GM19468 (cell line): ENCODE data around the gene CPA5.
"Not testable (repeated sequence)": the region's sequence is repeated elsewhere in the genome, so short reads cannot be mapped to it uniquely, and the experiment has no call there.

ENCODE experiments used
- ATAC-seq: cut with Tn5 transposase; IDR thresholded peaks from one replicate; pipeline ENCODE4 v1.9.1; 2021; ENCODE audit warnings: mild to moderate bottlenecking, moderate library complexity, moderate number of reproducible peaks; ENCODE audit not compliant: unreplicated experiment; ENCODE audit errors: extremely low read depth

The CPA5 gene

DNA sequence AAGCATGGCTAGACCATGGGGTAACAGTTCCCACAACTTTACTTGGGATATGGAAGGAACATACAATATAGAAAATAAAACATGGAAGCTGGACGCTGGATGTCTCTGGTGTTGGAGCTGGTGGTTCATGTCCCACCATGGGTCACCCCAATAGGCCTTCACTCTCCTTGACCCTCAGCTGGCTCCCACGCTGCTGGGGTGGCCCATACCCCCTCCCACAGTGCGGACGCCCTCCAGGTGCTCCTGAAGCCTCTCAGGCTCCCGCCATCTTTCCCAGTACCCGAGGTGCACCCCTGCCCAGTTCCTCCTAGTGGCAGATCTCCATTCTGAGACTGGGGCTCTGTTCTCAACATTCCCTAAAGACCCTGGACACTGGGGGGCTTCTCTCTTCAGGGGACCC, 29.9 kb downstream of the CPA5 start:
- no peak for ATAC-seq

DNA sequence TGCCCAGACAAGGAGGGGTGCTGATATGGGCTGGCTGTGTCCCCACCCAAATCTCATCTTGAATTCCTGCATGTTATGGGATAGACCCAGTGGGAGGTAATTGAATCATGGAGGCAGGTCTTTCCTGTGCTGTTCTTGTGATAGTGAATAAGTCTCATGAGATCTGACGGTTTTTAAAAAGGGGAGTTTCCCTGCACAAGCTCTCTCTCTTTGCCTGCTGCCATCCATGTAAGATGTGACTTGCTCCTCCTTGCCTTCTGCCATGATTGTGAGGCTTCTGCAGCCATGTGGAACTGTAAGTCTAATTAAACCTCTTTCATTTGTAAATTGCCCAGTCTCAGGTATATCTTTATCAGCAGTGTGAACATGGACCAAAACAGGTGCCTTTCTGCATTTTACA, 31.8 kb downstream of the CPA5 start:
- not testable (repeated sequence) for ATAC-seq

- no peak for ATAC-seq
Measured at GRCh38 chr7:130377178-130377577, 32.6 kb downstream of the CPA5 start.

DNA sequence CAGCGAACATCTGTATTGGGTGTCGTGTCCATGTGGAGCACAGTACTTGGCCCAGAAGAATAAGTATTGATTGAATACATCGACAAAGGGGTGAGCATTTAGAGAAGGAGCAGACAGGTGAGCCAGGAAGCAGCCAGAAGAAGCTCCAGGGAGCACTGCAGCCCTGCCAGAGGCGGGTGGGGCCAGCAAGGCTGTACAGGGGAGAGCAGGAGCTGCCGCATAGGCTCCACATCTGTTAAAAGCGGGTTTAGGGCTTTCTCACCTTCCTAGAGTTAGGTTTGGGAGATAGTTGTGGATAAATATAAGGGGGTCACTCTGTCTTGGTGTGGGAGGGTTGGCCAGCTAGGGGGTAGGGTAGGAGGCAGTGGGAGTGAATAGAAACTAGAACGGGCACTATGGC, 34.4 kb downstream of the CPA5 start:
- no peak for ATAC-seq

- ATAC-seq, result no peak
Measured at GRCh38 chr7:130379532-130379920, 34.9 kb downstream of the CPA5 start.

GRCh38 chr7:130379921-130380860, 35.6 kb downstream of the CPA5 start, which contains the start of gene CPA1:
CPA1 (plus strand) TSS chr7:130380494; CDS start chr7:130380521, 27 bp downstream.
- ATAC-seq, result no peak

DNA sequence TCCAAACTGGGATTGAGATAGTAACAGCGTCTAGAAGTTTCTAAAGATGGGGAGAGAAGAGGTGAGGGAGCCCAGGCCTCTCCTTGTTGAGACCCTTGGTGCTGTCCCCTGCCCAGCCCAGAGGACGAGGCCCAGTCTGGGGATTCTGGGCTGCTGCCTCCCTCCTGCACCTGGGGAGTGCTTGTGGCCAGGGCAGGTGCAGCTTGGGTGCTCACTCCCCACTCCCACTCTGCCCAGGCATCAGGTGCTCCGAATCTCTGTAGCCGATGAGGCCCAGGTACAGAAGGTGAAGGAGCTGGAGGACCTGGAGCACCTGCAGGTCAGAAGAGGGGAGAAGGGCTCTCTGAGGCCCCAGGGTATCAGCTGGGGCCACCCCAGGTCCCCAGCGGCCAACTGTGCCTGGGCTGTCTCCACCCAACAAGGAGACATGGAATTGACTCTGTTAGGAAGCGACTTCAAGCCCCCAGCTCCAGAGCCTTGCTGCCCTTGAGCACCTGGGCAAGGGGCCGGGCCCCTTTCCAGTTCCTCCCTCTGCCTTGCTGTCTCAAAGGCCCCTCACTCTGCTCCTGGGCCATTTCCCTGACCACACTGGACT, 36.3 kb downstream of the CPA5 start:
- ATAC-seq, result no peak

DNA sequence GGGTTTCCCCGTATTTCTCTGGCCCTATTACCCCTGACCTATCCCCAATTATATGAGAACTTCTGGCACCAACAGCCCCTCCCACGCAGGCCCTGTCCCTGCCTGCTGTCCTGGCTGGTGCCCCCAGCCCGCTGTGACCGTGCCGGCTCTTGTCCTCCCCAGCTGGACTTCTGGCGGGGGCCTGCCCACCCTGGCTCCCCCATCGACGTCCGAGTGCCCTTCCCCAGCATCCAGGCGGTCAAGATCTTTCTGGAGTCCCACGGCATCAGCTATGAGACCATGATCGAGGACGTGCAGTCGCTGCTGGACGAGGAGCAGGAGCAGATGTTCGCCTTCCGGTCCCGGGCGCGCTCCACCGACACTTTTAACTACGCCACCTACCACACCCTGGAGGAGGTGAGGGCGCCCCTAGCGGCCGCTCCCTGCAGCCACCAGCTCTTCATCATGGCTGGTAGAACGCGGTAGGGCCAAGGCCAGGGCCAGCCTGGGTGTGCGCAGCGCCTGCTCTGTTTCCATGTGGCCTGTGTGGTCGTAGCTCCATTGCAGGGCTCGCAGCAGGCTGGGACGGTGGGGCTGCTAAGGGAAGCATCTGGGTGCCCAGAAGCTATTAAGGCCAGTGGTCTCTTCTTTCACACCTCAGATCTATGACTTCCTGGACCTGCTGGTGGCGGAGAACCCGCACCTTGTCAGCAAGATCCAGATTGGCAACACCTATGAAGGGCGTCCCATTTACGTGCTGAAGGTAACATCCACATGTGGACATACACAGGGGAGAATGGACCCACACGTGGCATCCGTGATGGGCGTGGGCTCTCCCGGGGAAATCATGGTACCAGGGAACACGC, 37.1 kb downstream of the CPA5 start:
- ATAC-seq, result no peak

GRCh38 chr7:130383187-130383980, 38.8 kb downstream of the CPA5 start:
- no peak for ATAC-seq

DNA sequence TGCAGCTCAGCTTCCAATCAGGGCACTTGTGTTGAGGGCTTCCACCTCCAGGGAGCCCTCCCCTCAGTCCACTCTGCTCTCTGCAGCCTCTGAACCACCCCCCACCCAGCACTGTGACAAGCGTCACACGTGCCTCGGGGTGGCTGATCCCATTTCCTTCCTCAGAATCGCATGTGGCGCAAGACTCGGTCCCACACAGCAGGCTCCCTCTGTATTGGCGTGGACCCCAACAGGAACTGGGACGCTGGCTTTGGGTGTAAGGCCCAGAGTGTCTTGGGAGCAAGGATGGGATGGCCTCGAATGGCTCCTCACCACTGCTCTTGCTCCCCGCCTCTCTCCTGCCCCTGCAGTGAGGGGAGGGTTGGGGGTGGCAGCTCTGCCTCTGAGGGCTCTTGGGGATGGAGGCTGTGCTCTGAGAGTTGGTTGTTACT, 39.8 kb downstream of the CPA5 start:
- ATAC-seq, result no peak

- ATAC-seq, result no peak
Measured at GRCh38 chr7:130384841-130385599, 40.4 kb downstream of the CPA5 start.

DNA sequence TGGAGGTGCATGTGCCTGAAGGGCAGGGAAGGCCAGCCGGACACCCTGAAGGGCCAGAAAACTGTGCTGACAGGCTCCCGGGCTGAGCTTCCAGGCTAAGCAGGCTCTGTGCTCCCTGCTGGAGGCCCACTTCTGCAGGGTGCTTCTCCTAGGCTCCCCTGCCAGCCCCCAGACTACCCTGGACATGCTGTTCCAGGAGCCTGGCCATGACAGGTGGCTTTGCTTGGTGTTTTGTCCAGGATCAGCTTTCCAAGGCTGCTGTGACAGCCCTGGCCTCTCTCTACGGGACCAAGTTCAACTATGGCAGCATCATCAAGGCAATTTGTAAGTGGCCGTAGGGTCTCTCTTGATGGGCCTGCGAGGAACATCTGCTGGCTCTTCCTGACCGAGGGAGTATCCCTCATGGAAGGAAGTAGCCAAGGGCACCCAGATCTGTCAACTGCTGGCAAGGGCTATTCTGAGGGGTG, 41.0 kb downstream of the CPA5 start:
- ATAC-seq, result no peak

DNA sequence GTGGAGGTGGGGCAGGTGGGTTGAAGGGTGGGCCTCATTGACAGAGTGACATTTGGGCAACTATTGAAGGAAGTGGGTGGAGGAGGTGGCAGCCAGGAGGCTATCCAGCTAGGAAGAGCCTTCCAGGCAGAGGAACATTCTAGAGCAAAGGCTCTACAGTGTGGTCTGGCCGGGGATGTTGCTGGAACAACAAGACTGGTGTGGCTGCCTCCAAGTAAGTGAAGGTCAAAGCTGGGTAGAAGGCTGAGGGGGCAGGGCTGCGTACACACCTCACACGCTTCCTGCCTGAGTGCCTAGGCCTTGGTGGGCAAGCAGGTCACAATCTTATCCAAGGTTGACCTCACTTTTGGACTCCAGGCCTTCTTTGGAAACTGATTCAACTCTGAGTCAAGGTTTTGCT, 42.3 kb downstream of the CPA5 start:
- no peak for ATAC-seq

- no peak for ATAC-seq
Measured at GRCh38 chr7:130387306-130387627, 42.7 kb downstream of the CPA5 start.

DNA sequence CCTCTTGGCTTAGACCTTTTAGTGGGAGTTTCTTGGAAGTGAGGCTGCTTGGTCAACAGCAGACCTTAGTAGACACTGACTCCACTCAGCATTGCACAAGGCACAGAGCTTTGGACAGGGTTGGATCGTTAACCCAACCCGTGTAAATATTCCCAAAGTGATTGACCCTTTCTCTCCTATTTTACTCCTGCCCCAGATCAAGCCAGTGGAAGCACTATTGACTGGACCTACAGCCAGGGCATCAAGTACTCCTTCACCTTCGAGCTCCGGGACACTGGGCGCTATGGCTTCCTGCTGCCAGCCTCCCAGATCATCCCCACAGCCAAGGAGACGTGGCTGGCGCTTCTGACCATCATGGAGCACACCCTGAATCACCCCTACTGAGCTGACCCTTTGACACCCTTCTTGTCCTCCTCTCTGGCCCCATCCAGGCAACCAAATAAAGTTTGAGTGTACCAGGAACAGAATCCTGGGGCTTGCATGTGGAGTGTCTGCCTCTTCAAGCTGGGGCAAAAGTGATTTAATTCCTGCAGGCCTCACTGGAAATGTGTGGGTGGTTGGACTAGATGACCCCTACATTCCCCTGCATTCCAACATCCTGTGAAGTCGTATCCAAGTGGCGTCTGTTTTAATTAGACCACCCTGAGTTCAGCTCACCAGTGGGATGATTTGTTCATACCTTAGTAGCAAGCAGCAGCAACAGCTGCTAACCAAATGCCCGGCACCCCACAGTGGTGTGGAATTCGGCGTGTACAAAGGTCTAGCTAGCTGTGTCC, 43.2 kb downstream of the CPA5 start:
- no peak for ATAC-seq

DNA sequence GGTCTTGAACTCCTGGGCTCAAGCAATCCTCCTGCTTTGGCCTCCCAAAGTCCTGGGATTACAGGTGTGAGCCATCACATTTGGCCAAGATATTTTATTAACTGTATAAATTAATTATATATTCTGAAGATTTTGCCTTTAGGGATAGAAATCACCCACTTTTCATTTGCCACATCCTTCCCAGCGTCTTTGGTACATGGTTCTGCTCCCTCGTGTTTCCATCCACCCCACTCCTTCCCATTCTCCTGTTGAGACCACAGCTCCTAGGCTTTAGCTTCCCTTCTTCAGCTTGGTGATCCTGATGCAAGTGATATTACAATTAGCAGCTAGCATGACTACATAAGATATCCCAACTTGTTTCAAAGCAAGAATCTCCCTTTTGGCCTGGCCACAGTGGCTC, 44.1 kb downstream of the CPA5 start:
- no peak for ATAC-seq

- no peak for ATAC-seq
Measured at GRCh38 chr7:130390486-130390885, 45.9 kb downstream of the CPA5 start.

DNA sequence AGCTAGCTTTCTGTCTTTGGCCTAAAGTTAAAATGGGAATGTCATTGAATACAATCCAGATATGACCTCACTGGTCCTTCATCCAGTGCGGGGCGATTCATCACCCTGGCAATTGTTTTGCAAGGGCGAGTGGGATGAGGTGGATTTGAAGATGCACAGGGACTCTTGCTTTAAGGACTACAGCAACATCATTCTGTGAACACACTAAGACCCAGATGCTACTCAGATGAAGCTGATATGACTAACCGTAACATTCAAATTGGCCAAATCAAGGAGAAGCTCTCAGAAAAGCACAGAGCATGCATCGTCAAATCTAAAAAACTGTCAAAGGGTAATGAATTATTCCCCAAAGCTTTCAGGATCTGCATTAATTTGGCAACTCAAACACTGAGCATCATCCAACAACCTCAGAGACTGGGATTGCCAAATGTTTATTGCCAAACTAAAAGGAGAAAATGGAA, 48.5 kb downstream of the CPA5 start:
- no peak for ATAC-seq
